ENCODE results near the gene UBE2H.

The UBE2H gene

DNA sequence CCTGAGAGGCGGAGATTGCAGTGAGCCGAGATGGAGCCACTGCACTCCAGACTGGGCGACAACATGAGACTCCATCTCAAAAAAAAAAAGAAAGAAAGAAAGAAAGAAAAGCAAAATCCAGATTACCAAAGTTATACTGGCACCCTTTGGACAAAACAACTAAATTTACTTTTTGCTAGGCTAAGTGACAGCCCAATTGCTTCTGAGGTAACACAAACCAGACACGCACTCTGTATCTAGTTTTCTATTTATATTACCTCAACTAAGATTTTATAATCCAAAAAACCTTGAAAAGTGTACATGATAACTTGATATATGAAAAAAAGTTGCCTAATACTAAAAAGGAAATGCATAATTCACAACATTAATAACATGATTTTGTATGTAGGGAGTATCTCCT is 12.9 kb downstream of the UBE2H start:
- no peak for TF ChIP-seq Cebpa-rat (IDR thresholded peaks at IDR 0.05)
- Histone ChIP-seq H4K20me1 (peaks cover 100% of the 10 kb centered on the region), H3K4me2 (no peak overlapping the region), H3K27me3 (no peaks in the 10 kb centered on the region), H3K9ac (no peak overlapping the region), H3K27ac (no peak overlapping the region), H3K36me3 (peaks cover 65% of the 10 kb centered on the region), H3K4me1 (no peaks in the 10 kb centered on the region), H3K4me3 (no peak overlapping the region), H3K9me3 (0 out of 2 replicates have a peak, but pooled peaks cover 4% of the 10 kb centered on the region)

DNA sequence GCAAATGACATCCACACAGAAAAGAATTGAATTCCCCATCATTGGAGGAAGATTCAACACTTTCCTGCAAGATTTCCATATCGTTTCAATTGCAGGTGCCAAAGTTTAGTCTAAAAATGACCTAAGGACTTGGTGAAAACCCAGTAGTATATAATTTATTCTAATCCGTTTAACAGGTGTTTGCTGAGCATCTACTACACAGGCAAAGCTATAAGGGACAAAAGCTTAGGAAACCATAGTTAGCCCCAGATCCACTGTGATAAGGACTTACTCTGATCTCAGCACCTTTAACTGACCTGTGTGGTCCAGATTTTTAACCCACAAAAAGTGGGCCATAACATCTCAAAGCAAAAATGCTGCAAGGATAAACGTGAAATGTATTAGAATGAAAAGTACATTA is 19.1 kb downstream of the UBE2H start:
- no peak overlapping the region for H3K27ac ChIP-seq
- no peak for TF ChIP-seq Cebpa-rat (IDR thresholded peaks at IDR 0.05)
- H4K20me1 ChIP-seq = peaks cover 100% of the 10 kb centered on the region
- no peaks in the 10 kb centered on the region for H3K27me3 ChIP-seq
- H3K36me3 ChIP-seq = peaks cover 48% of the 10 kb centered on the region
- H3K4me1 ChIP-seq = no peaks in the 10 kb centered on the region
- H3K9ac ChIP-seq = no peak overlapping the region
- no peak overlapping the region for H3K4me2 ChIP-seq
- no peak overlapping the region for H3K4me3 ChIP-seq
- no peaks in the 10 kb centered on the region for H3K9me3 ChIP-seq

- no peaks in the 10 kb centered on the region for H3K9me3 ChIP-seq
- H4K20me1 ChIP-seq = peaks cover 100% of the 10 kb centered on the region
- no peak overlapping the region for H3K4me2 ChIP-seq
- no peak overlapping the region for H3K4me3 ChIP-seq
- no peak overlapping the region for H3K27ac ChIP-seq
- H3K36me3 ChIP-seq = peaks cover 43% of the 10 kb centered on the region
- no peaks in the 10 kb centered on the region for H3K4me1 ChIP-seq
- TF ChIP-seq Cebpa-rat (IDR thresholded peaks at IDR 0.05) = no peak
- no peak overlapping the region for H3K9ac ChIP-seq
- no peaks in the 10 kb centered on the region for H3K27me3 ChIP-seq
Measured at GRCh38 chr7:129926618-129927017, 26.1 kb downstream of the UBE2H start.

DNA sequence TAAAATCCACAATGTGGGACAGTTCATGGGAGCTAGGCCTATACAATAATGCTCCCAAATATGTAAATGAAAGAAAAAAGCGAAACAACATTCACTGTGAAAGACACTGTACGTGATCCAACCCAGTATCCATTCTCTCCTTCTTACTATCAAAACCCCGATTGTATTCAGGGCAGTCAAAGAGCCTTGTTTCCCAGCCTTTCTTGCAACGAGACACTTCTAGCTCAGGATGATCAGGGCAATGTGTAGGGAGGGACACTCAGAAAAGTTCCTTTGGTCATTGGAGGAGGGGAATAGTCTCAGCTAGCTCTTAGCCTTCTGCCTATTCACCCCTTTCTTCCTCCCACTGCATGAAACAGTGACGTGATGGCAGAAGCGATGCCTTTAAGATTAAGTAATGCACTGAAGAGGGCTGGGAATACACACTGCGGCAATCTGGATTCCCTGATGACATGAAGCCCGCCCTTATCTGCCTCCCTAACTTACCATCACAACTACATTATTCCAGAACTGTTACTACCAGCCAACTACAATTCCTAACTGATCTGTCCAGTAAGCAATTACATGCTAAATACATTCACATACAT is 27.3 kb downstream of the UBE2H start:
- TF ChIP-seq Cebpa-rat (IDR thresholded peaks at IDR 0.05) = no peak
- Histone ChIP-seq H3K27me3 (no peaks in the 10 kb centered on the region), H3K27ac (no peak overlapping the region), H3K4me3 (no peak overlapping the region), H3K9me3 (no peaks in the 10 kb centered on the region), H3K9ac (no peak overlapping the region), H3K36me3 (peaks cover 47% of the 10 kb centered on the region), H3K4me2 (no peak overlapping the region), H4K20me1 (peaks cover 100% of the 10 kb centered on the region), H3K4me1 (no peaks in the 10 kb centered on the region)

- Histone ChIP-seq H3K4me2 (no peak overlapping the region), H3K4me1 (no peaks in the 10 kb centered on the region), H4K20me1 (peaks cover 100% of the 10 kb centered on the region), H3K27ac (no peak overlapping the region), H3K9me3 (no peaks in the 10 kb centered on the region), H3K4me3 (no peak overlapping the region), H3K9ac (no peak overlapping the region), H3K36me3 (peaks cover 40% of the 10 kb centered on the region), H3K27me3 (no peaks in the 10 kb centered on the region)
- no peak for TF ChIP-seq Cebpa-rat (IDR thresholded peaks at IDR 0.05)
Measured at GRCh38 chr7:129924602-129925001, 28.2 kb downstream of the UBE2H start.

GRCh38 chr7:129923709-129924108 is 29.1 kb downstream of the UBE2H start:
- Histone ChIP-seq H3K4me1 (no peaks in the 10 kb centered on the region), H3K36me3 (peaks cover 43% of the 10 kb centered on the region), H3K4me2 (no peak overlapping the region), H3K27me3 (no peaks in the 10 kb centered on the region), H3K27ac (no peak overlapping the region), H3K4me3 (no peak overlapping the region), H4K20me1 (peaks cover 100% of the 10 kb centered on the region), H3K9me3 (no peaks in the 10 kb centered on the region), H3K9ac (no peak overlapping the region)
- TF ChIP-seq Cebpa-rat (IDR thresholded peaks at IDR 0.05) = no peak

DNA sequence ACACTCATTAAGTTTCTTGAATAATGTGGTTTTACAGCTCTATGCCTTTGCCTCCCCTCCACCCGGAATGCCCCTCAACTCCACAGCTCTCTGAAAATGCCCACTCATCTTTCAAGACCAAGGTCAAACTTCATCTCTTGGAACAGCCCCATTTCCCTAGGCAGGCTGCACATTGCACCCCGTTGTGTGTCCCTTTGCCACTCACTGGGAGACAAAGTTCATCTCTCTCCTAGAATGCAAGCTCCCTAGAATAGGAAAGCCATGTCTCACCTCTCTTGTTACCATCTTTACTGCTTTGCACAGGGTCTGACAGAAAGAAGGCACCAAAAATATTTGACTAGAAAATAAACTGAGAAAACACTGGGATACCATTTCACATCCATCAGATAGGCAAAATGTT is 33.3 kb downstream of the UBE2H start:
- Histone ChIP-seq H3K9me3 (no peaks in the 10 kb centered on the region), H3K4me2 (no peak overlapping the region), H3K27me3 (no peaks in the 10 kb centered on the region), H3K4me3 (no peak overlapping the region), H3K36me3 (peaks cover 52% of the 10 kb centered on the region), H3K9ac (no peak overlapping the region), H4K20me1 (peaks cover 100% of the 10 kb centered on the region), H3K27ac (no peak overlapping the region), H3K4me1 (no peaks in the 10 kb centered on the region)
- TF ChIP-seq Cebpa-rat (IDR thresholded peaks at IDR 0.05) = no peak

DNA sequence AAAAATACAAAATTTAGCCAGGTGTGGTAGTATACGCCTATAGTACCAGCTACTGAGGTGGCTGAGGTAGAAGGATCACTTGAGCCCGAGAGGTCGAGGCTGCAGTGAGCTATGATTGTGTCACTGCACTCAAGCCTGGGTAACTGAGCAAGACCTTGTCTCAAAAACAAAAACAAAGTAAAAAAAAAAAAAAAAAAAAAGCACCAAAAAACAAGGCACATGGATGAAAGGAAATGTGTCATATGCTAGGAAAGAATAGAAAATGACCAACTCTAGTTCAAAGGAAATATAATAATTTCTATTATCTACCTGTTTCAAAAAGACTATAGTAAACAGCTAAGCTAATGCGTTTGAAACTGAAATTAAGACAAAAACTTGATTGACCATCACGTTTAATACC is 33.8 kb downstream of the UBE2H start:
- no peaks in the 10 kb centered on the region for H3K4me1 ChIP-seq
- peaks cover 54% of the 10 kb centered on the region for H3K36me3 ChIP-seq
- H3K4me2 ChIP-seq = no peak overlapping the region
- no peak overlapping the region for H3K4me3 ChIP-seq
- no peak for TF ChIP-seq Cebpa-rat (IDR thresholded peaks at IDR 0.05)
- no peaks in the 10 kb centered on the region for H3K9me3 ChIP-seq
- no peak overlapping the region for H3K9ac ChIP-seq
- no peak overlapping the region for H3K27ac ChIP-seq
- H3K27me3 ChIP-seq = no peaks in the 10 kb centered on the region
- H4K20me1 ChIP-seq = peaks cover 100% of the 10 kb centered on the region

DNA sequence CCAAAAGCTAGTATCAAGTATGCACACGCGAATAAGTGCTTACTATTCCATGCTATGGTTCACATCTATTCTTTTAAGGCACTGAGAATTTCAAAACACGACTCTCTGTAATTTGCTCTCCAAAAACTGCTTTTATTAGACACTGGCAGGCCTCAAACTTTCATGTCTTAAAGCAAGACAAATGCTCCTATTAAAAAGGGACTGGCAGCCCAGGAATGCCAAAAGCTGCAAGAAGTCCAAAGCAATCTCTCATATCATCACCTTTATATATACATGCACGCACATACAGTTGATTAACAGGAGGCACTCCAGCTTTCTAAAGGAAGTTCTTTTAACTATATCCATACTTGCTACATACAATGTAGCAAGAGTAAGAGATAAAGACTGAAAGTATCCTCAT is 34.8 kb downstream of the UBE2H start:
- H3K9ac ChIP-seq = no peak overlapping the region
- no peak for TF ChIP-seq Cebpa-rat (IDR thresholded peaks at IDR 0.05)
- peaks cover 56% of the 10 kb centered on the region for H3K36me3 ChIP-seq
- no peaks in the 10 kb centered on the region for H3K9me3 ChIP-seq
- H3K4me2 ChIP-seq = no peak overlapping the region
- H3K27me3 ChIP-seq = no peaks in the 10 kb centered on the region
- H3K4me3 ChIP-seq = no peak overlapping the region
- no peak overlapping the region for H3K27ac ChIP-seq
- peaks cover 100% of the 10 kb centered on the region for H4K20me1 ChIP-seq
- H3K4me1 ChIP-seq = no peaks in the 10 kb centered on the region

DNA sequence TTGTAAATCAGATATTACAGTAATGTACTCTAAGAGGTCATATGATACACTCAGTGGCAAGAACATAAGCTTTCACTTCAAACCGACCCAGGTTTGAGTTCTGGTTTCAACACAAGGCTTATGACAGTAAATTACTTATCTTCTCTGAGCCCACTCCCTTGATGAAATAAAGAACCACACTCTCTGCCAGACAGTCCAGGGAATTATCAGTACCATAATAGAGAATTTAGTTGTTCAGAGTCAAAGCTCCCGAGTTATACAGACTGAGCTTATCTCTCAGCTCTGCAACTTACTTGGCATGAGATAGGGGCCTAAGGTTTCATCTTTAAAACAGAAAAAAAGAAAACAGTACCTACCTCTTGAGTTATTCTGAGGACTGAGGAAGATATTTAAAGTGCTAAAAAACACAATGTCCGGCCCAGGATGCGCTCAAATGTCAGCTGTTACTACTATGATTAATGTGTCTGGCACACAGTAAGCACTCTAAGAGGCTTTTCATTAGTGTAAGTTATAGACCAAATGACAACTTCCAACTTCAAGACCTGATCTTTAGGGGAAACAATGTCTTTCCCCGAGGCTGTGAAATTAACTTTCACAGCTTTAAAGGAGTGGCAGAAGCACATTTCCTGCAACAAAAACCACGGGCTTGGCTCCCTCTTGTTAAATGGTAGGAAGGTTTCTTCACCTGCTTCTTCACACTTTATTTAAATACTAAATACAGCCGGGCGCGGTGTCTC is 38.1 kb downstream of the UBE2H start:
- H3K9ac ChIP-seq = no peak overlapping the region
- no peak for TF ChIP-seq Cebpa-rat (IDR thresholded peaks at IDR 0.05)
- H3K4me3 ChIP-seq = no peak overlapping the region
- peaks cover 72% of the 10 kb centered on the region for H3K36me3 ChIP-seq
- H3K27me3 ChIP-seq = no peaks in the 10 kb centered on the region
- H3K4me2 ChIP-seq = no peak overlapping the region
- no peaks in the 10 kb centered on the region for H3K4me1 ChIP-seq
- H3K9me3 ChIP-seq = no peaks in the 10 kb centered on the region
- peaks cover 100% of the 10 kb centered on the region for H4K20me1 ChIP-seq
- H3K27ac ChIP-seq = no peak overlapping the region

Measured in BLaER1 (cell line).